HepG2 (cell line): Measurements from ENCODE around the gene ST14. TPM values are rescaled to one million over a fixed set of nuclear protein-coding genes. Genes with fewer than 3 reads are reported as not detected.

Source experiments
- ELF1 ChIP-seq: sonication (generic); formaldehyde crosslinking; IDR thresholded peaks from 2 replicates; pipeline ENCODE4 v1.4.0; 2020; ENCODE audit warnings: missing genetic modification reagents
- FIP1L1 ChIP-seq: fragments of 200-400 bp; formaldehyde crosslinking; IDR thresholded peaks from 2 replicates; pipeline ENCODE4 v1.6.1; 2018; ENCODE audit warnings: low read depth, mild to moderate bottlenecking, low read length, moderate library complexity, borderline replicate concordance; ENCODE audit not compliant: insufficient read depth
- HDAC2 ChIP-seq: sonication (generic); formaldehyde crosslinking; IDR thresholded peaks from 2 replicates; pipeline ENCODE4 v1.4.0; 2020; ENCODE audit warnings: missing genetic modification reagents
- HNRNPLL ChIP-seq: fragments of 200-400 bp; formaldehyde crosslinking; IDR thresholded peaks from 2 replicates; pipeline ENCODE4 v1.6.1; 2017; ENCODE audit warnings: mild to moderate bottlenecking, low read depth, low read length; ENCODE audit not compliant: poor library complexity, severe bottlenecking
- HOXD1 ChIP-seq: sonication (generic); formaldehyde crosslinking; IDR thresholded peaks from 2 replicates; pipeline ENCODE4 v1.5.0; 2020; ENCODE audit warnings: missing genetic modification reagents
- KDM6A ChIP-seq: IDR thresholded peaks from 2 replicates; pipeline ENCODE4 v1.6.1; 2016; ENCODE audit warnings: low read depth
- MTA3 ChIP-seq: sonication (generic); formaldehyde crosslinking; IDR thresholded peaks from 2 replicates; pipeline ENCODE4 v1.4.0; 2020; ENCODE audit warnings: missing genetic modification reagents
- PHB2 ChIP-seq: fragments of 450-650 bp; IDR thresholded peaks from 2 replicates; pipeline ENCODE4 v1.6.1; 2018; ENCODE audit not compliant: partially characterized antibody
- RELA ChIP-seq: sonication (generic); formaldehyde crosslinking; IDR thresholded peaks from 2 replicates; pipeline ENCODE4 v1.4.0; 2020; ENCODE audit warnings: missing genetic modification reagents
- SIX4 ChIP-seq: sonication (generic); formaldehyde crosslinking; IDR thresholded peaks from 2 replicates; pipeline ENCODE4 v1.4.0; 2020; ENCODE audit warnings: missing genetic modification reagents
- SMAD1 ChIP-seq: sonication (generic); formaldehyde crosslinking; IDR thresholded peaks from 2 replicates; pipeline ENCODE4 v1.4.0; 2020; ENCODE audit warnings: missing genetic modification reagents, low read depth, mild to moderate bottlenecking, borderline replicate concordance
- SRY ChIP-seq: sonication (generic); formaldehyde crosslinking; IDR thresholded peaks from 2 replicates; pipeline ENCODE4 v1.8.0; 2022; ENCODE audit warnings: mild to moderate bottlenecking, missing genetic modification reagents
- TRIM24 ChIP-seq: sonication (generic); formaldehyde crosslinking; IDR thresholded peaks from 2 replicates; pipeline ENCODE4 v1.8.0; 2022; ENCODE audit warnings: mild to moderate bottlenecking, missing genetic modification reagents
- ZFP1 ChIP-seq: IDR thresholded peaks from 2 replicates; pipeline ENCODE4 v1.6.1; 2016
- ZMYM4 ChIP-seq: sonication (generic); formaldehyde crosslinking; IDR thresholded peaks from 2 replicates; pipeline ENCODE4 v1.8.1; 2023; ENCODE audit warnings: mild to moderate bottlenecking, missing genetic modification reagents
- ZNF577 ChIP-seq: sonication (generic); formaldehyde crosslinking; IDR thresholded peaks from 2 replicates; pipeline ENCODE4 v1.4.0; 2020; ENCODE audit warnings: mild to moderate bottlenecking, low read depth, missing genetic modification reagents, borderline replicate concordance
- ZNF672 ChIP-seq: sonication (generic); formaldehyde crosslinking; IDR thresholded peaks from 2 replicates; pipeline ENCODE4 v1.8.1; 2022; ENCODE audit warnings: missing genetic modification reagents
- ZNF782 ChIP-seq: sonication (generic); formaldehyde crosslinking; IDR thresholded peaks from 2 replicates; pipeline ENCODE4 v1.4.0; 2020; ENCODE audit warnings: missing genetic modification reagents, mild to moderate bottlenecking, borderline replicate concordance
- polyA plus RNA-seq, 8 experiments: library from polyadenylated mRNA; depleted of rRNA in 3 of 8; stranded (reverse) in 7 of 8; unstranded in 1 of 8; fragments of >200 nt; fragmentation: Illumina TruSeq in 4 of 8; extraction: Trizol in 4 of 8; gene quantifications; 2 replicates each; pipeline versions ENCODE4 v1.2.1 to v1.2.3, GENCODE V29; 2011 to 2016; ENCODE audit warnings: low read depth in 4 of 8, missing spikeins in 1 of 8, mixed read lengths in 1 of 8; ENCODE audit not compliant: insufficient read depth in 1 of 8
- total RNA-seq, 5 experiments: library from RNA; depleted of rRNA; stranded (reverse); fragments of >200 nt; fragmentation: Illumina TruSeq; extraction: Trizol; gene quantifications; 2 replicates each; pipeline ENCODE4 v1.2.3, GENCODE V29; 2016; ENCODE audit warnings: low read depth in 1 of 5
- TF ChIP-seq, protein P1 (sequence below): sonication (generic); formaldehyde crosslinking; IDR thresholded peaks from 2 replicates; pipeline ENCODE4 v1.4.0; 2020; ENCODE audit warnings: missing genetic modification reagents
- TF ChIP-seq, protein P2 (sequence below): IDR thresholded peaks from 2 replicates; pipeline ENCODE4 v1.6.1; 2016
- TF ChIP-seq, protein P3 (sequence below): sonication (generic); formaldehyde crosslinking; IDR thresholded peaks from 2 replicates; pipeline ENCODE4 v1.5.1; 2020; ENCODE audit warnings: mild to moderate bottlenecking, missing genetic modification reagents

The ST14 gene
- total and polyA plus RNA-seq, 2 of the 13 experiments (the other 11 are each of a cell fraction or from before 2014, with no cell fraction given) = 0.88 to 1.4 TPM

DNA sequence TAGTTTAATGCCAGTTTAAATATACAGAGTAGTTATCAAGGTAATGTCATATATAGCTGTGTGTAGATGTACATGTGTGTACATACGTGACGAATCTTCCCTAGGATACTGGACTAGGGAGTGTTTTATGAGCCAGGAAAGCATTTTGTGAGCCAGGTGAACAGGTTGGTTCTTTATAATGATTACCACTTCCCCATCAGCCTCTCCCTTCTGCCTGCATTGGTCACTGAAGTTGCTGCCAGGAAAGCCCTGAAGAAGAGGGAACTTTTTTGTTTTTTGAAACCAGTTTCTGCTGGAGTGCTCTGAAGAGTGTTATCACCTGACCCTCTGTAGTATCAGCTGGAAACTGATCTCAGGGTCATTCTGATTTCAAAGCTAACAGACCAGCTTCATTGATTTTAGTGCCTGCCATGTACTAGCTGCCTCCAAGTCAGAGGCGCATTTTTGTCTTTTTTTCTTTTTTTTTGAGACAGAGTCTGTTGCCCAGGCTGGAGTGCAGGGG lies 14.2 kb upstream of the ST14 start (continued):
- TF ChIP-seq, protein P1, sequence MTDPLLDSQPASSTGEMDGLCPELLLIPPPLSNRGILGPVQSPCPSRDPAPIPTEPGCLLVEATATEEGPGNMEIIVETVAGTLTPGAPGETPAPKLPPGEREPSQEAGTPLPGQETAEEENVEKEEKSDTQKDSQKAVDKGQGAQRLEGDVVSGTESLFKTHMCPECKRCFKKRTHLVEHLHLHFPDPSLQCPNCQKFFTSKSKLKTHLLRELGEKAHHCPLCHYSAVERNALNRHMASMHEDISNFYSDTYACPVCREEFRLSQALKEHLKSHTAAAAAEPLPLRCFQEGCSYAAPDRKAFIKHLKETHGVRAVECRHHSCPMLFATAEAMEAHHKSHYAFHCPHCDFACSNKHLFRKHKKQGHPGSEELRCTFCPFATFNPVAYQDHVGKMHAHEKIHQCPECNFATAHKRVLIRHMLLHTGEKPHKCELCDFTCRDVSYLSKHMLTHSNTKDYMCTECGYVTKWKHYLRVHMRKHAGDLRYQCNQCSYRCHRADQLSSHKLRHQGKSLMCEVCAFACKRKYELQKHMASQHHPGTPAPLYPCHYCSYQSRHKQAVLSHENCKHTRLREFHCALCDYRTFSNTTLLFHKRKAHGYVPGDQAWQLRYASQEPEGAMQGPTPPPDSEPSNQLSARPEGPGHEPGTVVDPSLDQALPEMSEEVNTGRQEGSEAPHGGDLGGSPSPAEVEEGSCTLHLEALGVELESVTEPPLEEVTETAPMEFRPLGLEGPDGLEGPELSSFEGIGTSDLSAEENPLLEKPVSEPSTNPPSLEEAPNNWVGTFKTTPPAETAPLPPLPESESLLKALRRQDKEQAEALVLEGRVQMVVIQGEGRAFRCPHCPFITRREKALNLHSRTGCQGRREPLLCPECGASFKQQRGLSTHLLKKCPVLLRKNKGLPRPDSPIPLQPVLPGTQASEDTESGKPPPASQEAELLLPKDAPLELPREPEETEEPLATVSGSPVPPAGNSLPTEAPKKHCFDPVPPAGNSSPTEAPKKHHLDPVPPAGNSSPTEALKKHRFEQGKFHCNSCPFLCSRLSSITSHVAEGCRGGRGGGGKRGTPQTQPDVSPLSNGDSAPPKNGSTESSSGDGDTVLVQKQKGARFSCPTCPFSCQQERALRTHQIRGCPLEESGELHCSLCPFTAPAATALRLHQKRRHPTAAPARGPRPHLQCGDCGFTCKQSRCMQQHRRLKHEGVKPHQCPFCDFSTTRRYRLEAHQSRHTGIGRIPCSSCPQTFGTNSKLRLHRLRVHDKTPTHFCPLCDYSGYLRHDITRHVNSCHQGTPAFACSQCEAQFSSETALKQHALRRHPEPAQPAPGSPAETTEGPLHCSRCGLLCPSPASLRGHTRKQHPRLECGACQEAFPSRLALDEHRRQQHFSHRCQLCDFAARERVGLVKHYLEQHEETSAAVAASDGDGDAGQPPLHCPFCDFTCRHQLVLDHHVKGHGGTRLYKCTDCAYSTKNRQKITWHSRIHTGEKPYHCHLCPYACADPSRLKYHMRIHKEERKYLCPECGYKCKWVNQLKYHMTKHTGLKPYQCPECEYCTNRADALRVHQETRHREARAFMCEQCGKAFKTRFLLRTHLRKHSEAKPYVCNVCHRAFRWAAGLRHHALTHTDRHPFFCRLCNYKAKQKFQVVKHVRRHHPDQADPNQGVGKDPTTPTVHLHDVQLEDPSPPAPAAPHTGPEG (CRISPR knock-in tag) = no peak
- TF ChIP-seq PHB2 = no peak
- no peak for TF ChIP-seq HNRNPLL
- TF ChIP-seq ZNF672 (CRISPR knock-in tag) = no peak
- no peak for TF ChIP-seq SMAD1
- no peak for TF ChIP-seq FIP1L1
- TF ChIP-seq SIX4 (CRISPR knock-in tag) = no peak
- TF ChIP-seq RELA (CRISPR knock-in tag) = no peak
- TF ChIP-seq ZNF577 = no peak
- TF ChIP-seq HDAC2 = 0 out of 2 replicates have a peak, but pooled peaks have one; percentile 24
- TF ChIP-seq ZMYM4 (CRISPR knock-in tag) = no peak
- TF ChIP-seq KDM6A (CRISPR knock-in tag) = no peak
- no peak for TF ChIP-seq ELF1
- no peak for TF ChIP-seq TRIM24
- TF ChIP-seq HOXD1 (CRISPR knock-in tag) = no peak
- TF ChIP-seq MTA3 = no peak
- TF ChIP-seq ZFP1 (CRISPR knock-in tag) = no peak
- TF ChIP-seq, protein P2, sequence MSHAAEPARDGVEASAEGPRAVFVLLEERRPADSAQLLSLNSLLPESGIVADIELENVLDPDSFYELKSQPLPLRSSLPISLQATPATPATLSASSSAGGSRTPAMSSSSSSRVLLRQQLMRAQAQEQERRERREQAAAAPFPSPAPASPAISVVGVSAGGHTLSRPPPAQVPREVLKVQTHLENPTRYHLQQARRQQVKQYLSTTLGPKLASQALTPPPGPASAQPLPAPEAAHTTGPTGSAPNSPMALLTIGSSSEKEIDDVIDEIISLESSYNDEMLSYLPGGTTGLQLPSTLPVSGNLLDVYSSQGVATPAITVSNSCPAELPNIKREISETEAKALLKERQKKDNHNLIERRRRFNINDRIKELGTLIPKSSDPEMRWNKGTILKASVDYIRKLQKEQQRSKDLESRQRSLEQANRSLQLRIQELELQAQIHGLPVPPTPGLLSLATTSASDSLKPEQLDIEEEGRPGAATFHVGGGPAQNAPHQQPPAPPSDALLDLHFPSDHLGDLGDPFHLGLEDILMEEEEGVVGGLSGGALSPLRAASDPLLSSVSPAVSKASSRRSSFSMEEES = peak; percentile 72
- no peak for TF ChIP-seq ZNF782 (CRISPR knock-in tag)
- TF ChIP-seq, protein P3, sequence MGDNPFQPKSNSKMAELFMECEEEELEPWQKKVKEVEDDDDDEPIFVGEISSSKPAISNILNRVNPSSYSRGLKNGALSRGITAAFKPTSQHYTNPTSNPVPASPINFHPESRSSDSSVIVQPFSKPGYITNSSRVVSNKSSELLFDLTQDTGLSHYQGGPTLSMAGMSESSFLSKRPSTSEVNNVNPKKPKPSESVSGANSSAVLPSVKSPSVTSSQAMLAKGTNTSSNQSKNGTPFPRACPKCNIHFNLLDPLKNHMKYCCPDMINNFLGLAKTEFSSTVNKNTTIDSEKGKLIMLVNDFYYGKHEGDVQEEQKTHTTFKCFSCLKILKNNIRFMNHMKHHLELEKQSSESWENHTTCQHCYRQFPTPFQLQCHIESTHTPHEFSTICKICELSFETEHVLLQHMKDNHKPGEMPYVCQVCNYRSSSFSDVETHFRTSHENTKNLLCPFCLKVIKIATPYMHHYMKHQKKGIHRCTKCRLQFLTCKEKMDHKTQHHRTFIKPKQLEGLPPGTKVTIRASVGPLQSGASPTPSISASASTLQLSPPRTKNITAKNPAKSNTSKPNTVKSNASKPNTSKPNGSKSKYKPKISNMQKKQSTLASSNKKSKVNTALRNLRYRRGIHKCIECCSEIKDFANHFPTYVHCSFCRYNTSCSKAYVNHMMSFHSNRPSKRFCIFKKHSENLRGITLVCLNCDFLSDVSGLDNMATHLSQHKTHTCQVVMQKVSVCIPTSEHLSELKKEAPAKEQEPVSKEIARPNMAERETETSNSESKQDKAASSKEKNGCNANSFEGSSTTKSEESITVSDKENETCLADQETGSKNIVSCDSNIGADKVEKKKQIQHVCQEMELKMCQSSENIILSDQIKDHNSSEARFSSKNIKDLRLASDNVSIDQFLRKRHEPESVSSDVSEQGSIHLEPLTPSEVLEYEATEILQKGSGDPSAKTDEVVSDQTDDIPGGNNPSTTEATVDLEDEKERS (CRISPR knock-in tag) = no peak
- TF ChIP-seq SRY (CRISPR knock-in tag) = no peak
